DMS114 treated with DMSO at 0.1 percent for 48 hours (cell line): Measurements from ENCODE around the gene PIK3R5.

ENCODE experiments used
- DNase-seq: peaks from one replicate; lab custom pipeline; 2025; ENCODE audit not compliant: unreplicated experiment; lab: John Stamatoyannopoulos, UW

The PIK3R5 gene

DNA sequence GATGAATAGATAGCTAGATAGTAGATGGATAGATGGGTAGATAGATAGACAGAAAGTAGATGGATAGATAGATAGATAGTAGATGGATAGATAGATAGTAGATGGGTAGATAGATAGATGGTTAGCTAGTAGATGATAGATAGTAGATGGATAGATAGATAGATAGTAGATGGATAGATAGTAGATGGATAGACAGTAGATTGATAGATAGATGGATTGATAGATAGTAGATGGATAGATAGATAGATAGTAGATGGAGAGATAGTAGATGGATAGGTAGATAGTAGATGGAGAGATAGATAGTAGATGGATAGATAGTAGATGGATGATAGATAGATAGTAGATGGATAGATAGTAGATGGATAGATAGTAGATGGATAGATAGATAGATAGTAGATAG, 40.4 kb downstream of the PIK3R5 start:
- DNase-seq, result no peak

DNA sequence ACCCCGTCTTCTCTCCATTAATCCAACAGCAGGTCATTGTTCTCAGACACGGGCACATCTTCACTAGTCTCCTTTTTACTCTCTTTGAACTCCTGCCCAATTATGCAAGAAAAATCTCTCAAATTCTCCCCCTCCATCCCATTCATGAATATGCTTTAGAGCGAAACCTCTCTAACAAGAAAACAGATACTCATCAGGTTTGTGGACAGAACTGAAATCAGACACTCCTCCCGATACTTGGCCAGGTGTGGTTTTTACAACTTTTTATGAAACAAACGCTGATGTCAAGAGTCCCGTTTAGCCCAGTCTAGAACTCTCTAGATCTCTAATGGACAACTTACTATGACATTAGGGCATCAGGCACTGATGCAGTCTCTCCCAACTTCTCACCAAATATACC, 40.9 kb downstream of the PIK3R5 start:
- DNase-seq, result no peak

DNA sequence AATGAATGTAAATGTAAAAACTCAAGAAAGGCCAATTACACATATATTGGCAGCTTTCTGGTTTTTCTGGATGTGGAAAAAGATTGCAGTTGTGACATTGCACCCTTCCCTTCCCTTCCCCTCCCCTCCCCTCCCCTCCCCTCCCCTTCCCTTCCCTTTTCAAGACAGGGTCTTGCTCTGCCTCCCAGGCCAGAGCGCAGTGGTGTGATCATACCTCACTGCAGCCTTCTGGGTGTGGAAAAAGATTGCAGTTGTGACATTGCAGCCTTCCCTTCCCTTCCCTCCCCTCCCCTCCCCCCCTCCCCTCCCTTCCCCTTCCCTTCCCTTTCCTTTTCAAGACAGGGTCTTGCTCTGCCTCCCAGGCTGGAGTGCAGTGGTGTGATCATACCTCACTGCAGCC, 41.7 kb downstream of the PIK3R5 start:
- no peak for DNase-seq

DNA sequence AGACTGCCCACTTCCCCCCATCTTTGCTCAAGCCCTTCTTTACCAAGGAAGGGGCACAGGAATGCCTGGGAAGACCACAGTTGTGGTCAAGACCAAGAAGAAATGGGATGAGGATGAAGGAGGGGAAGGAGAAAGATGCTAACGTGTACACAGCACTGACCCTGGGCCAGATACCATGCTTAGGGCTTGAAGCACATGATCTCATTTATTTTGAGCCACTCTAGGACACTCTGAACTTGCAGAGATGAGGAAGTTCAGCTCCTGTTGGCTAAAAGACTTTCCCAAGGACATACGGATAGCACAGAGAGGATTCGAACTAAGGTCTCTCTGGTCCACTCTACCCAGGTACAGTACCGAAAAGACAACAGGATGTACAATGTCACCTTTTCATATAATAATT, 42.6 kb downstream of the PIK3R5 start:
- DNase-seq, result no peak

DNA sequence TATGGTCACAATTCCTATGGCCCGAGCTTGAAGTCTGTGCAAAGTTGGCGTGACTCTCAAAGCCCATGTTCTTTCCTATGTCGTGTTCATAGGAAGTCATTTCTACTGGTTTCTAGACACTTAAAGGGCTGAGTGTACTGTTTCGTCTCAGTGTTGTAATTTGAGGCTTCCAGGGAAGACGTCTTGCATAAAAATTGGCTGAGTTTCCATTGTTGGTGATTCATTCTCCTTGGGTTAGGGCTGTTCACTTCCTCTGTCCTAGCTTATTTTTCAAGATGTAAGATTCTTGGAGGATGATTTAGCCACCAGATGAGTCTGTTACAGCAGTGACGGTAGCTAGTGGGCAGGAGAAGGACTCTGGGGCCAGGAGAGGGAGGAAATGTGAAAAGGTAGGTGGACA, 43.1 kb downstream of the PIK3R5 start:
- DNase-seq, result no peak

DNA sequence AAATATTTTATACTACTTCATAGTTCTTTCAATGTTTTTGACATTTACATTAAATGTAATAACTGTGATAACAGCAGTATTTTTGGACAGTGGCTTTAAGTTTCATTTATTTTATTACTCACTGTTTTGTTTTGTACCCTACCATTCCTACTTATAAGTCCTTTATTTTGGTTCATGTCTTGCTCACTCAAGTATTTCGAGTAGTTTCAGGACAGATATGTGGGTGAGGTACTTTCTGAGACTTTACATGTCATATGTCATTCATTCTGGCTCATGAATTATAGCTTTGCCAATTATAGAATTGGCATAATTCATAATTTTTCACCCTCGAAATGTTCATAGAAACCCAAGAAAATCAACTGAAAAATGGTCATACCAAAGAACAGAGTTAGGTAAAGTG, 44.4 kb downstream of the PIK3R5 start:
- no peak for DNase-seq

DNA sequence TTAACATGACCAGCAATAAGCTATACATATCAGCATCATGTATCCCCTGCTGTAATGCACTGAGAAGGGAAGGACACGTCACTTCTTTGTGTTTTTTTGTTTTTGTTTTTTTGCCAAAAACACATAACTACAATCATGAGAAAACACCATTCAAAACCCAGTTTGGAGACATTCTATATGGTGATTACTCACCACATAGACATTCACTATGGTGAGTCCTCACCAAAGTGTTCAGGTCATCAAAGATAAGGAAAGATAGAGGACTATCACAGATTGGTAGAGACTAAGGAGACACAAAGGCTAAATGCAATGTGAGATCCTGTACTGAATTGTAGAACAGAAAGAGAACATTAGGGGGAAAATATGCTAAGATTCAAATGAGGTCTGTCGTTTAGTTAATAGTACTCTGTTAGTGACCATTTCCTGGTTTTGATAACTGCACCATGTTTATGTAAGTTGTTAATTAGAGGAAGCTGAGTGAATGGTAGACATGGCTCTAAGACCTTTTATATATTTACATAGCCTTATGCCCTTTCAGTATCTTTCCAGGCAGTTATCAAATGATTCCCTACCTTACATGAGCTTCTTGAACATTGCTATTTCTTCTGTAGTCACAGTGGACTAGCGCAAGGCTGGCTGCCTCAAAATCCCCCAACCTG, 46.6 kb downstream of the PIK3R5 start:
- no peak for DNase-seq

DNA sequence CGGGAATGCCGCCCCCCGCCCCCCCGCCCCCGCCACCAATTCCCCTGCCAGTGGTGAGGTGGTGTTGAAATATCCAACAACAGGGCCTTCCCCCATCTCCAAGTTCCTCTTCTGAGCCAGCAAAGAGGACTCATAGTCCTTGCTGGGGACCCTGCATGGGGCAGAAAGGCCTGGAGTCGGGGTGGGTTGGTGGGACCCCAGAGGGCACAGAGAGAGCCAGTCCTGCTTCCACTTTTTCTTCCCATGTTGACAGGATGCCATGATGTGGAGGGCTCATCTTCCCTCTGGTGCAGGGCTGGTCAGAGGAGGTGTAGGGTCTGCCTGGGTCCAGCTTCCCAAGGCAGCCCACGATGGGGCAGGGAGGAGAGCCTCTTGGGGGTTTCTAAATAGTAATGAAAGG, 49.0 kb downstream of the PIK3R5 start:
- no peak for DNase-seq

DNA sequence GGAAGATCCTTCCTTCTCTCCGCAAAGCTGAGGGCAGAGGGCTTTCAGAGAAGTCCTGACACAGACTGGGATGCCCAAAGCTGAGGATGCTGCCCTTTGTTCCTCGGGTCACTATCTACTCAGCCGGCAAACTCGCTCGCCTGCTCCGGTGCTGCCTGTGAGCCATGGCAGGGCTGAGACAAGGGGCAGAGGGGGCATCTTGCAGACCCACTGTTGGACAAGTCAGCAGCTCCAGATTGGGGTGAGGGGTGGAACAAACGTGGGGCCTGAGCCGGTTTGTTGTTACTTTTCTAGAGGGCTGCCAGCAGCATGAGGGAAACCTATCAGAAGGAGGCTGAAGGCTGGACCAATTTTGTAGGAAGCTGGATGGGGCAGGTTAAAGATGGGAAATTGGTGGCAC, 51.0 kb downstream of the PIK3R5 start:
- no peak for DNase-seq

DNA sequence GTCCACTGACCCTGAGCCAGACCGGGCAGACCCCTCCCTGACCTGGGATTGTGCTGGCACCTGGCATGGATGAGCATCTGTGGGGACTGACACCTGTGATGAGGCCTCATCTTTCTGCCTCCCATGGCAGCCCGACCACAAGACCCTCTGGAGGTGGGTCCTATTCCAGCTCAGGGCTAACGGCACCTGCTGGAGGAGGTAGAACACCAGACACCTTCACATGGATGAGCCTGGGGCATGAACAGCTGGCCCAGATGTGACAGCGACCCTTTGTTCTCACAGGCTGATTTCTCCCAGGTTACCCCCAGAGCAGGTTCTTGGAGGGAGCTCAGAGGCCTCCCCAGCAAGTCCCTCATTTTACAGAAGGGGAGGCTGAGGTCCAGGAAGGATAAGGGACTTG, 51.6 kb downstream of the PIK3R5 start:
- DNase-seq, result no peak

DNA sequence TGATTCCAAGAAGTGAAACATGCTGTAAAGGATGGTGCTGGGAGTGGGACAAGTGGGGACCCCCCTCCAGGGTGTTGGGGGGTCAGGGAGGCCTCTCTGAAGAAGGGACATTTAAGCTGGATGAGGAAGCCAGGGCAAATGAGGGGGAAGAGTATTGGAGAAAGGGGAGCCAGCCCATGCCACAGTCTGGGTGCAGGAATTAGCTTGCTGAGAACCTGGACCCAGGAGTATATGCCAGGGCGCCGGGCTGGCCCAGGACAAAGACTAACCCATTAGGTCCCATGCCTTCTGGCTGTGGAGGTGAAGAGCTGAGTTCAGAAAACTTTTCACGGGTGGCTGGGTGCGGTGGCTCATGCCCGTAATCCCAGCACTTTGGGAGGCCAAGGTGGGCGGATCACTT, 52.4 kb downstream of the PIK3R5 start:
- no peak for DNase-seq

DNA sequence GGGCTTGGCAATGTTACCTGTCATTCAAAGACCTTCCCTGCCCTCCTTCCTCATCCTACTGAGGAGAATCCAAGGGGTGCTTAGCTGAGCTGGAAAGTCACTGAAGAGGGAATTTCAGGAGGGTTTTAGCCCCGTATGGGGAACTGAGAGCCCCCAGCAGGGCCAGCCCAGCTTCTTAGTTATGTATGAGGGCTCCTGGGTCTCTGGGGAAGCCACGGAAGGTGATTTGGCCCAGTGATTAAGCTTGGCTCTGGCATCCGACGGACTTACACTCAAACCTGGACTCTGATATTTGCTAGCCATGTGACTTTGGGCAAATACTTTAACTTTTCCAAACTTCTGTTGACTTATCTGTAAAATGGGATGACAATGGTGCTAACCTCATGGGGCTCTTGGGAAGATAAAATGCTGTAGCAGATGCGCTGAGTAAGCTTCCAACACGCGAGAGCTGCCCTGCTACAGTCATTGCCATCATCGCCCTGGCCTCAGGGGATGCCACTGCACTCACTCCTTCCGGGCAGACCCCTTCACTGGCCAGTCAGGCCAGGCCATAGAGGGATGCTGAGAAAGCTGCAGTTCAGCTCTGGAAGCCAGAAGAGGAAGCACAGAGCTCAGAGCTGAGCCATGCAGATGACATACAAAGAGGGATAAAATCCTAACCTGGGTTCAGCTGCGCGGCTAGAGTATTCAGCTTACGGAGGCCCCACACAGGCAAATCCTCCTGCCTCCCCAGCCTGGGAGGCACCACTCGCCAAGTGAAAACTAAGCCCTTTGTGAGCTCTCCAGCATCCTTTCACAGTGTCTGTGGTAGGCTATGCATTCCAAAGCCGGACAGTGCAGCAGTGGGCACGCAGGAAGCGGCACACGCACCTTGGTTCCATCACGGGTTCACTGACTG, 53.2 kb downstream of the PIK3R5 start:
- DNase-seq, result no peak

DNA sequence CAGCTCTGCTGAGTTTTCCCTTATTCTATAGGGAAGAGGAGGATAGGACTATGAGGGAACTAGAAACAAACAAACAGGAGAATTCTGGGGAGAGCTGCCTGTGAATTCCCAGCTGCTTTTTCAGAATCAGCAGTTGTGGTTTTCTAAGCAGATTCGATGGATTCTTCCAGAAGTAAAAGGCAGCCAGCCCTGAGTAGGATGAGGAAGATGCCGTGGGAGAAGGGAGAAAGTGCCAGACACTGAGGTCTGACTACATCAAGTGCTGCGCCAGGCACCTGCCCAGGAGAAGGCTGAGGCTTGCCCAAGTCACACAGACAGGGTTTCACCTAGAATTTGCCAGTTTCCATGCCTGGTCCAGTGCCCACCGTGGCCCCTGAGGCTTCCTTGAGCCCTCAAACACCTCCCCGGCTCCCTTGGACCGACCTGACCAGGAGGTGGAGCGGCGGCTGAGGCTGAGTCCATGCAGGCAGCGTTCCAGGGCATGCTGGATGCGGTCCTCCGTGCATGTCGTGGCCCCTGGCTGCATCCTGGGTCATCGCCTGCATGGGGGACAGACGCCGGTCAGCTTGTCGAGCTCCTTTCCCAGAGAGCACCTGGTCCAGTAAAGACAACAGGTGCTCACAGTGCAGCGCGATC, 54.4 kb downstream of the PIK3R5 start:
- DNase-seq, result no peak

DNA sequence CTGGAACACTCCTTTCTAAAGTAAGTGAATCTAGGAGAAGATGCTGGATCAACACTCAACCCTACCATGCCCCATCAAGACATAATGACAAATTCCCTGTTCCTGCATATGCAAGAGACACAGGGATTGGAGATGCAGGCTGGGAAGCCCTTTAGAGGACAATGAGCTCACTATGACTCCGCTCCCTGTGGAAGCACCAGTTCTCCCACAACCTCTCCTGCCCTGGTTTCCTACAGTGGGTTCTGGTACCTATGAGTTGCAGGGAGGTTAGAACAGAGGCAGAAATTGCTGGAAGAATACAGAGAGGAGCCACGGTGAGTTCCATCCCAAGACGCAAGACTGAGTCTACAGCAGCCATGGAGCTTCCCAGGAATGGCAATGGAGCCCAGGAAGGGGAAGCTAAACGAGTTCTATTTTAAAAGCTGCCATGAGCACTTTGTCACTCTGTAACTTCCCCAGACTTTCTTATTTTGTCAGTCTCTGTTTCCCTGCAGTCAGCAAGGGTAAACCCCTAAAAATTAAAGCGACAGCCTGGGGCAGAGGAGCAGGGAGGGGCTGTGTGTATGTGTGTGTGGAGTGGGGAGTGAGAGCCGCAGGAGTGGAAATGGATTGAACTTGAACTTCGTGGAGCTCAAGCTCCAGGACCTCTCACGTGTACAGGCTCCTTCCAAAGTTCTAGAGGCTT, 55.8 kb downstream of the PIK3R5 start:
- DNase-seq, result no peak

DNA sequence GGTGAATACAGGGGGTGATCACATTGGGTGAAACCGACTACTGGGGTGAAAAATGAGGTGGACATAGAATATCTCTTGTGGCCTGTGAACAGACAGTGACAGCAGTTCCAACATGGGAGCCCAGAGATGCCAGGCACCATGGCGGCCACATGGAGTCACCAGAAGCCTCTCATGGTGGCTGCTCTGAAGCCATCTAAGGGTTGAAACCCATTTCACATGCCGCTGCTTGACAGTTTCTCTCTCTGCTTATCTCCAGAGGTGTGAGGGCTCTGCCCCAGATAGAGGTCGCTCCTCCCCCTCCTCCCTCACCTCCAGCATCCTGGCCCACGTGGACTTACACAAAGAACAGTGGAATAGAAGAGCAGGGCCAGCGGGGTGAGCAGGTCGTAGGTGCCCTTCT, 60.2 kb downstream of the PIK3R5 start:
- DNase-seq, result no peak

DNA sequence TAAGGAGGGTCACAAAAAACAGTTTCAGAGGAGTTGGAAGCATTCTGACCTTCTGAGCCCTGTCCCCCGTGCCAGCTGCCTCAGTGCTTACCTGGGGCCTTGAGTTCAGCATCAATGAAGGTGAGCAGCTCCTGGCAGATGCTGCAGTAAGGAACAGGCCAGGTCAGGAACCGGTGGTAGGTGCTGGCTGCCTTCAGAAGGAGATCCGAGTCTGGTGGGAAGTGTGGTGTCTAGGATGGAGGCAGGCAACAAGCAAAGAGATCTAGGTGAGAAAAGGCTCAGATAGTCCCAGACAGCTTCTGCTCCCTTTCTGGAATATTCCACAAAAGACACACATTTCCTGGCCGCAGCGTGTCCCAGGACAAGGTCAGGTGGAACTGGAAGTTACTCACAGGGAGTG, 60.8 kb downstream of the PIK3R5 start:
- no peak for DNase-seq

DNA sequence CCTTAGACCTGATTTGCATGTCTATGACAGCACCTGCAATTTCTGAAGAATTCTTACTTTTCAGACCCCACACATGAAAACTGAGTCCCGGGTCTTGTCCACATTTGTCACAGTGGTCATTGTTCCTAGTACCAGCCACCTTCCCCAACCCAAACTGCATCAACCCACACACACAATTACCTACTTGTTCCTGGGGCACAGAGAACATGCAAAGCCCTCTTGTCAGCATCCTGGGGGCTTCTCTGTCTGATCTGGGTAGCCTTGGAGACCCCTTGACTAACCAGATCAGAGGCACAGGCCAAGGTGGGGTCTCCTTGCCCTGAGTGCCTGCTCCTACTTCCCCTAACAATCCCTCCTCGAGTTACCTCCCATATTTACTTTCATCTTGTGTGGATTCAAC, 61.3 kb downstream of the PIK3R5 start:
- DNase-seq, result no peak

DNA sequence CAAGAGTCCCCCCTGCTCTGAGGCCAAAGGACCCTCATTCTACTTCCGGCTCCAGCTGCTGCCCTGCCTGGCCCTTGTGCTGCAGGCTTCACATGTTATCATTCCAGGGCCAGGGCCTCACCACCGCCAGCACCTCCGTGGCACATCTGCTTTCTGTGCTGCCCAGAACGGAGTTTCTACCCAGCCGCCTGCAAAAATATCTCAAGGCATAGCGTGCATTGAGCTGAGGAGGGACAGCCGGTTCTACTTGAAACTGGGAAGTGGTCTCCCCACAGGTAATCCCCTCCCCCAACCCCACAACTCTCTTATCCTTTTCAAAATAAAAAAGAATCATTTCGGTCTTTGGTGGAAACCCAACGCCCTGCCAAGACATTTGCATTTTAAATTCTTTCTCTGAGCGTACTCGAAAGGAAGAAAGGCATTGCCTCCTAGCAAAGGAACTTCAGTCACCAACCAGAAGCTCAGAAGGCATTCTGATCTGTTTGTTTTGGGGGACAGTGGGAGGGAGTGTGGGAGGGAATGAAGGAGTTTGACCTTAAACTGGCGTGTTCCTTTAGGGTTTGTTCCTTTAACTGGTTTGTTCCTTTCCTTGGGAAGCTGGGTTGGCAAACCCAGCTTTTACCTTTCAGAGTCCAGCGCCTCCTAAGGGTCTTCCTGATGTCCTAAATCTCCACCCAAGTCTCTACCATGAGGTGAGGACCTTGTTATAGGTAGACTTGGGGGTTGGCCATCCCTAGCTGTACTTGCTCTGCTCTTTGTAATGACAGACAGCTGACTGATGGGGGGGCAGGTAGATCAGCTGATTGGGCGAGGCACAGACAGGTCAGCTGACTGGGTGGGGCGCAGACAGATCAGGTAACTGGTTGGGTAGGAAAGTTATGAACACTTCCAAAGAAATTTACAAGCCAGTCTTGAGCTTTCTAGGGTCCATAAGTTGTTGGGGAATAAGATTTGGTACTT, 64.6 kb downstream of the PIK3R5 start:
- DNase-seq, result no peak

DNA sequence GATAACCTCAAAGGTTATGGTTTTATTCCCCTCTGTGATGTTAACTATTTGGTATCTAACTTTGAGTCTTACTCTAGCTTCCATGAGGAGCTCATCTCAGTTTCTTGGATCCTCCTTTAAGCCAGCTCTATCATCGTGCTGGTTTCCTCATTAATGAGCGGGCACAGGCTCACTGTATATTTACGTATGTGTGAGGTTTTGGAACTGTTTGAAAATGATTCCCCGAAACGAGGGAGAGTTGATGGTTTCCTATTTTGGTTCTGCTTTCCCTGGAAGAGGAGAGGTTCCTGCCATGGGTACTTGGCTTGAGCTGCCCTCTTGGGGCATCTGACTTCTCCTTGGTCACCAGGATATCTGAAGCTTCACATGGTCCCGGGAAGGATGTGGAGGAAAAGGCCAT, 65.3 kb downstream of the PIK3R5 start:
- no peak for DNase-seq

DNA sequence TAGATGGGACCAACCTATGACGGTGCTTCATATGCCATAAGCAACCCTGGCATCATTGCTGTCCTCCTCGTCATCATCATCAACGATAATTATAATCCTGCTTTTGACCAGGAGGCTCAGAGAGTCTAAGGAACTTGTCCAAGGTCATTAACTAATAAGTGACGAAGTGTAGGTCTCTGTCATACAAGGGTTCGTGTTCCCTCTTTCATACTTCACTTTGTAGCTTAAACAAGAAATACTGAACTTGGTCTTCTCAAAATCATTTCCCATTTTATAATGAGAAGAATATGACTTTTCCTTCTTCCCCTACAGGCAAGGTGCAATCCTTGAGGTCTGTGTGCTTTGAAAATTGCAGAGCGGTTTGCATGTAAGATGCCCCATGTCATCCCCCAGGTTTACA, 66.9 kb downstream of the PIK3R5 start:
- no peak for DNase-seq

DNA sequence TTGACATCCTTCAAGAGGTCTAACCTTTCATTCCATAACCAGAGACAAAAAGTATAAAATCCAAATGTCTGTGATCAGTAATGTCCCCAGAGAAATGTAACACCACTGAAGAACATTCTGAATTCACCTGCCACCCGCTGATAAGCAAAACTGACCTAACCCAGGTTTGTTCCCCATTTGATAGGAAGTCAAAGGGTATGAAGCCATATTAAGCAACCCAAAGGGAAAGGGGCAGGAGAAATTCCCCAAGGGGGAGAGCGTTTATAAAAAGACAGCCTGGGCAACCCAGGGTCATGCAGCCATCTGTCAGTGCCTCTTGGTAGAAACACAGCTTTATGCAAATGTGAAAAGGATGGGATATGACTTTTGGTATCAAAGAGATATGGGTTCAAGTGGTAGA, 67.4 kb downstream of the PIK3R5 start:
- no peak for DNase-seq
